DOHH2 (cell line): Measurements from ENCODE around the gene BIRC7.

Experiments used
- EZH2phosphoT487 ChIP-seq: fragments of 200-600 bp; sonication (generic); IDR thresholded peaks from 2 replicates; pipeline ENCODE4 v1.6.1; 2017; ENCODE audit warnings: borderline replicate concordance, mild to moderate bottlenecking, antibody characterized with exemption, low read length, moderate library complexity, mixed read lengths
- TF ChIP-seq, protein P1 (sequence below): fragments of 200-600 bp; sonication (generic); IDR thresholded peaks from one replicate; pipeline ENCODE4 v1.5.1; 2014; ENCODE audit warnings: antibody characterized with exemption, mild to moderate bottlenecking, low read depth, low read length; ENCODE audit not compliant: poor library complexity, severe bottlenecking

DNA sequence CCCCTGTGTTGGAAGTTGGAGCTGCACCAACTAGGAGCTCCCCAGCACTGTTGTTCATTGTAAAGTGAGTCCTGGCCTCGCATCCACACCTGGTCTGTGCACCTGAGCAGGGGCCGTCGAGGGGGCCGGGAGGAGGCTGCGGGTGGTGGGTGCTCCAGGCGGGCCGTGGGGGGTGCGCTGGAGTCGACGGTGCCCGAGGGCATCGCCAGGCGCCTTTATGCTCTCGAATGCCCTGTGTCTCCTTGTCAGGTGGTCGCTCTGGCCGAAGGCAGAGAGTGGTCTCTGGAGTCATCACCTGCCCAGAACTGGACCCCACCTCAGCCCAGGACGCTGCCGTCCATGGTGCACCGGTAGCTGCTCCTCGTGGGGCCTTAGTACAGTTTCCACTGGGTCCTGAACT, 41.3 kb downstream of the BIRC7 start:
- TF ChIP-seq, protein P1, sequence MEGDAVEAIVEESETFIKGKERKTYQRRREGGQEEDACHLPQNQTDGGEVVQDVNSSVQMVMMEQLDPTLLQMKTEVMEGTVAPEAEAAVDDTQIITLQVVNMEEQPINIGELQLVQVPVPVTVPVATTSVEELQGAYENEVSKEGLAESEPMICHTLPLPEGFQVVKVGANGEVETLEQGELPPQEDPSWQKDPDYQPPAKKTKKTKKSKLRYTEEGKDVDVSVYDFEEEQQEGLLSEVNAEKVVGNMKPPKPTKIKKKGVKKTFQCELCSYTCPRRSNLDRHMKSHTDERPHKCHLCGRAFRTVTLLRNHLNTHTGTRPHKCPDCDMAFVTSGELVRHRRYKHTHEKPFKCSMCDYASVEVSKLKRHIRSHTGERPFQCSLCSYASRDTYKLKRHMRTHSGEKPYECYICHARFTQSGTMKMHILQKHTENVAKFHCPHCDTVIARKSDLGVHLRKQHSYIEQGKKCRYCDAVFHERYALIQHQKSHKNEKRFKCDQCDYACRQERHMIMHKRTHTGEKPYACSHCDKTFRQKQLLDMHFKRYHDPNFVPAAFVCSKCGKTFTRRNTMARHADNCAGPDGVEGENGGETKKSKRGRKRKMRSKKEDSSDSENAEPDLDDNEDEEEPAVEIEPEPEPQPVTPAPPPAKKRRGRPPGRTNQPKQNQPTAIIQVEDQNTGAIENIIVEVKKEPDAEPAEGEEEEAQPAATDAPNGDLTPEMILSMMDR = no peak
- TF ChIP-seq EZH2phosphoT487 = no peak
